ENCODE results near the gene NDP. TPM values are rescaled to one million over a fixed set of nuclear protein-coding genes. Genes with fewer than 3 reads are reported as not detected.
"Not testable (repeated sequence)": the region's sequence is repeated elsewhere in the genome, so short reads cannot be mapped to it uniquely, and the experiment has no call there.

NDP gene
- total and polyA plus RNA-seq, 5 donors: 0.12 TPM; not detected in 4

GRCh38 chrX:43940816-43941474, 32.2 kb downstream of the NDP start:
- no peak overlapping the region for H3K27ac ChIP-seq (ENCODE audit: low read length)
- H3K4me3 ChIP-seq (ENCODE audit: low read length): no peak overlapping the region
- no peak for DNase-seq
- H3K27me3 ChIP-seq (ENCODE audit: control insufficient read depth, insufficient read depth): no peaks in the 10 kb centered on the region
- peak in 1 of 2 donors; percentile 69 for ATAC-seq
- intact Hi-C loops (cut with DNase I): loop anchor here in 1 of 4 donors (10.0 kb wide), 1 partner anchor 106 kb away; no protein-coding TSS in a partner anchor
- WGBS: 28% methylated on average over 2 of the region's 2 CpGs
- H3K9me3 ChIP-seq (ENCODE audit: control insufficient read depth, low read length): no peaks in the 10 kb centered on the region
- H3K4me1 ChIP-seq (ENCODE audit: control insufficient read depth, insufficient read depth, low read length): no peaks in the 10 kb centered on the region

- intact Hi-C loops (cut with DNase I): loop anchor here in 3 of 4 donors (5.0 to 10.0 kb wide), 2 partner anchors 102 to 105 kb away; no protein-coding TSS in a partner anchor
- WGBS: 62% methylated on average over 3 of the region's 3 CpGs
- ATAC-seq (peak; percentile 64 to 70), DNase-seq (no peak)
- H3K4me3 ChIP-seq (ENCODE audit: low read length): no peak overlapping the region
- H3K27ac ChIP-seq (ENCODE audit: low read length): no peak overlapping the region
- H3K9me3 ChIP-seq (ENCODE audit: control insufficient read depth, low read length): no peaks in the 10 kb centered on the region
- H3K27me3 ChIP-seq (ENCODE audit: control insufficient read depth, insufficient read depth): no peaks in the 10 kb centered on the region
- no peaks in the 10 kb centered on the region for H3K4me1 ChIP-seq (ENCODE audit: control insufficient read depth, insufficient read depth, low read length)
These were observed 33.8 kb downstream of the NDP start for GRCh38 chrX:43939187-43939926.

GRCh38 chrX:43922032-43922431, 51.2 kb downstream of the NDP start:
- intact Hi-C loops (cut with DNase I); DNase-seq; H3K27ac ChIP-seq (ENCODE audit: low read length); H3K4me3 ChIP-seq (ENCODE audit: low read length); H3K9me3 ChIP-seq (ENCODE audit: control insufficient read depth, low read length); H3K4me1 ChIP-seq (ENCODE audit: control insufficient read depth, insufficient read depth, low read length); ATAC-seq; H3K27me3 ChIP-seq (ENCODE audit: control insufficient read depth, insufficient read depth): not testable (repeated sequence)
- 92% methylated on average over 3 of the region's 3 CpGs for WGBS

- DNase-seq; H3K27me3 ChIP-seq (ENCODE audit: control insufficient read depth, insufficient read depth); H3K9me3 ChIP-seq (ENCODE audit: control insufficient read depth, low read length); intact Hi-C loops (cut with DNase I); H3K4me3 ChIP-seq (ENCODE audit: low read length); ATAC-seq; H3K4me1 ChIP-seq (ENCODE audit: control insufficient read depth, insufficient read depth, low read length); H3K27ac ChIP-seq (ENCODE audit: low read length): not testable (repeated sequence)
- WGBS: 93% methylated on average over 8 of the region's 8 CpGs
These were observed 62.4 kb downstream of the NDP start for GRCh38 chrX:43910772-43911171.

GRCh38 chrX:43910012-43910411, 63.2 kb downstream of the NDP start:
- no peak for ATAC-seq
- H3K4me1 ChIP-seq (ENCODE audit: control insufficient read depth, insufficient read depth, low read length): no peaks in the 10 kb centered on the region

GRCh38 chrX:43909141-43909540, 64.0 kb downstream of the NDP start:
- ATAC-seq: no peak
- DNase-seq: no peak
- intact Hi-C loops (cut with DNase I): no loop called here
- 95% methylated on average over 1 of the region's 1 CpG for WGBS
- no peak overlapping the region for H3K27ac ChIP-seq (ENCODE audit: low read length)
- no peaks in the 10 kb centered on the region for H3K9me3 ChIP-seq (ENCODE audit: control insufficient read depth, low read length)
- H3K4me3 ChIP-seq (ENCODE audit: low read length): no peak overlapping the region
- no peaks in the 10 kb centered on the region for H3K27me3 ChIP-seq (ENCODE audit: control insufficient read depth, insufficient read depth)
- H3K4me1 ChIP-seq (ENCODE audit: control insufficient read depth, insufficient read depth, low read length): no peaks in the 10 kb centered on the region

More at GRCh38 chrX:43910012-43910411, 63.2 kb downstream of the NDP start:
- Histone ChIP-seq H3K27ac (ENCODE audit: low read length) (no peak overlapping the region), H3K9me3 (ENCODE audit: control insufficient read depth, low read length) (no peaks in the 10 kb centered on the region), H3K4me3 (ENCODE audit: low read length) (no peak overlapping the region), H3K27me3 (ENCODE audit: control insufficient read depth, insufficient read depth) (no peaks in the 10 kb centered on the region)
- intact Hi-C loops (cut with DNase I): no loop called here
- 82% methylated on average over 1 of the region's 1 CpG for WGBS
- no peak for DNase-seq

GRCh38 chrX:43899878-43900815, 73.0 kb downstream of the NDP start:
- no peak for DNase-seq
- Histone ChIP-seq H3K4me3 (ENCODE audit: low read length) (no peak overlapping the region), H3K9me3 (ENCODE audit: control insufficient read depth, low read length) (no peaks in the 10 kb centered on the region), H3K27me3 (ENCODE audit: control insufficient read depth, insufficient read depth) (no peaks in the 10 kb centered on the region), H3K27ac (ENCODE audit: low read length) (no peak overlapping the region), H3K4me1 (ENCODE audit: control insufficient read depth, insufficient read depth, low read length) (no peaks in the 10 kb centered on the region)
- 86% methylated on average over 5 of the region's 5 CpGs for WGBS
- ATAC-seq: no peak
- intact Hi-C loops (cut with DNase I): no loop called here

Other genes with a start within 250 kb of the NDP start
- gene MAOB, start 90.9 kb downstream of the NDP start, total RNA-seq: 10 to 100 TPM; 71.7 to 93.6 (median 84.3) TPM
- gene MAOB, start 90.9 kb downstream of the NDP start, polyA plus RNA-seq: 59.7 TPM